Activated T-helper 2 cell treated with anti-CD3 and anti-CD28 coated beads, Interferon-gamma antibody, Interleukin-2, Interleukin-4, amounts not matched to agents 10 μg/mL and 5 μg/mL and 100 μg/mL, durations not matched to agents 14 hours and 24 hours and 36 hours (primary cell): ENCODE results near the gene GNB1L. TPM values are rescaled to one million over a fixed set of nuclear protein-coding genes. Genes with fewer than 3 reads are reported as not detected.

Source experiments
- DNase-seq: peaks from one replicate; pipeline ENCODE4 v3.0.0; 2021; ENCODE audit warnings: low spot score
- H3K27ac Mint-ChIP-seq: one replicate; pipeline ENCODE4 v1.8.0; 2021; ENCODE audit warnings: mixed read lengths
- H3K27me3 Mint-ChIP-seq: one replicate; pipeline ENCODE4 v1.8.0; 2021; ENCODE audit warnings: low read depth, mixed read lengths
- H3K36me3 Mint-ChIP-seq: one replicate; pipeline ENCODE4 v1.8.0; 2021; ENCODE audit warnings: low read depth, mixed read lengths
- H3K4me1 Mint-ChIP-seq: one replicate; pipeline ENCODE4 v1.8.0; 2021; ENCODE audit warnings: low read depth, mixed read lengths
- H3K4me3 Mint-ChIP-seq: one replicate; pipeline ENCODE4 v1.8.0; 2021; ENCODE audit warnings: low read depth, mild to moderate bottlenecking, moderate library complexity, mixed read lengths
- H3K9me3 Mint-ChIP-seq: one replicate; pipeline ENCODE4 v1.8.0; 2021; ENCODE audit warnings: mixed read lengths
- intact Hi-C: fragments of 100-400 bp; cut with micrococcal nuclease; formaldehyde crosslinking; loops from one replicate; pipeline ENCODE4 v1.15.1; 2023
- total RNA-seq: library from RNA; stranded (reverse); gene quantifications from 2 replicates; pipeline ENCODE4 v1.2.3, GENCODE V29; 2022

GNB1L gene
- total RNA-seq, 1 donor from 2014 or later, result 14.7 TPM

DNA sequence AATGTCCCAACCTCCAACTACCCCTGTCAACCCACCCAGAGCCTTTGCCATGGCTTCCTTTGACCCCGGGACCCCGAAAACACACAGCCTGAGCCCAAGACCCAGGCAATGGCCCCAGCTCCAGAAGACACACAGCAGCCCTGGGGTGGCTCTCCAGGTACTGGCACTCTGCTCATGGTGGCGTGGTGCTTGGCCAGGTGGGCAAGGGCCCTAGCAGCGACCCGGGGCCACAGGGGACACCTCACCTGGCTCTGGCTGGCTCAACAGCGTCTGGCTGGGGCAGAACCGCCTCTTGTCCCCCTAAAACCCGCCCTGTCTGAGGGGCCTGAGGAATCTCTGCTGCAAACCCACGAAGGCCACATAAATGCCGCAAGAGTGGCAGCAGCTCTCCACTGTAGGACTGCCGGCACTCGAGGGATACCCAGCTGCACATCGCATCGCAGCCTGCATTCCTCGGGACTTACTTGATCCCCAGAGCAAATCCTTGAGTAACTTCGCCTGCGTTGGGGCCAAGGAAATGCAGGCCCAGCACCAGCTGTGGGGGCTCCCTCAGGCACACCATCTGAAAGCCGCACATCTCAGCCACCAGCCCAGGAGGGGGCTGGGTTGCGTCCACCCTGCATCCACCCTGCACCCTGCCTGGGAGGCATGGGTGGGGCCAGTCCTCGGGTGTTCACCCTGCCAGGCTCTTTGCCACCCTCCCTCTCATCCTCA lies 23.1 kb upstream of the GNB1L start:
- no peak for DNase-seq
- no peak overlapping the region for H3K27ac Mint-ChIP-seq

DNA sequence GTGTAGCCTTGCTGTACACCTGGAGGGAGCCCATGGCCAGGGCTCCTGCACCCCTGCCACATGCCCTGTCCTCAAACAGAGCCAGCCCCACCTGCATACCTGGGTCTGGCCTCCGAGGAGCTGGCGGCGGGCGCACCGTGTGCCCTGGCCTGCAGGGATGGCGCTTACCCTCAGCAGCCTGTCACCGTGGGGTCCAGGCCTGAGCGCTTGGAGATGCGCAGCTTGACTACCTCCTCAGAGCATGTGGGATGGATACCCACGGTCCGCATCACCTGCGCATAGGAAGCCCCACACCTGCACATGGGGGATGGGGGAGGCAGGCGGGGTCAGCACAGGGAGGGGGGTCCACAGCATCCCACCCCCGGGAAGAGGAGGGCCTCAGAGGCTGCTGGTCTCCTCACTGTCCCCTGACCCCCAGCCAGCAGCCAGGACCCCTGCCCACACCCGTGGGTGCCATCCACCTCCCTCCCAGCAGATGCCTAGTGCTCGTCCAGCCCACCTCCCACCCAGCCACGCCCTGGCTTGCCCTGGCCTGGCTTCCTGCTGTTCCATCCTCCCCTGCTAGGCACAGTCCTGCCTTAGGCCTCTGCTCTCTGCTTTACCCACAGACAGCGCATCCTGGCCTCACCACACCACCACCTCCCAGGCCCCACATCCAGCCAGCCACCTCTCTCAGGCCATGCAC lies 22.4 kb upstream of the GNB1L start:
- no peaks in the 10 kb centered on the region for H3K9me3 Mint-ChIP-seq
- no peaks in the 10 kb centered on the region for H3K27me3 Mint-ChIP-seq
- peaks cover 3% of the 10 kb centered on the region for H3K4me1 Mint-ChIP-seq
- intact Hi-C loops, result no loop called here
- no peaks in the 10 kb centered on the region for H3K36me3 Mint-ChIP-seq
- no peak overlapping the region for H3K27ac Mint-ChIP-seq
- H3K4me3 Mint-ChIP-seq, result no peak overlapping the region
- no peak for DNase-seq

More for the DNA sequence above, 23.1 kb upstream of the GNB1L start:
- intact Hi-C loops, result no loop called here
- no peaks in the 10 kb centered on the region for H3K27me3 Mint-ChIP-seq
- no peak overlapping the region for H3K4me3 Mint-ChIP-seq
- no peaks in the 10 kb centered on the region for H3K9me3 Mint-ChIP-seq
- peaks cover 3% of the 10 kb centered on the region for H3K4me1 Mint-ChIP-seq
- no peaks in the 10 kb centered on the region for H3K36me3 Mint-ChIP-seq

GRCh38 chr22:19876314-19876940 lies 21.8 kb upstream of the GNB1L start:
- Mint-ChIP-seq H3K36me3 (no peaks in the 10 kb centered on the region), H3K4me3 (no peak overlapping the region), H3K27me3 (no peaks in the 10 kb centered on the region)

DNA sequence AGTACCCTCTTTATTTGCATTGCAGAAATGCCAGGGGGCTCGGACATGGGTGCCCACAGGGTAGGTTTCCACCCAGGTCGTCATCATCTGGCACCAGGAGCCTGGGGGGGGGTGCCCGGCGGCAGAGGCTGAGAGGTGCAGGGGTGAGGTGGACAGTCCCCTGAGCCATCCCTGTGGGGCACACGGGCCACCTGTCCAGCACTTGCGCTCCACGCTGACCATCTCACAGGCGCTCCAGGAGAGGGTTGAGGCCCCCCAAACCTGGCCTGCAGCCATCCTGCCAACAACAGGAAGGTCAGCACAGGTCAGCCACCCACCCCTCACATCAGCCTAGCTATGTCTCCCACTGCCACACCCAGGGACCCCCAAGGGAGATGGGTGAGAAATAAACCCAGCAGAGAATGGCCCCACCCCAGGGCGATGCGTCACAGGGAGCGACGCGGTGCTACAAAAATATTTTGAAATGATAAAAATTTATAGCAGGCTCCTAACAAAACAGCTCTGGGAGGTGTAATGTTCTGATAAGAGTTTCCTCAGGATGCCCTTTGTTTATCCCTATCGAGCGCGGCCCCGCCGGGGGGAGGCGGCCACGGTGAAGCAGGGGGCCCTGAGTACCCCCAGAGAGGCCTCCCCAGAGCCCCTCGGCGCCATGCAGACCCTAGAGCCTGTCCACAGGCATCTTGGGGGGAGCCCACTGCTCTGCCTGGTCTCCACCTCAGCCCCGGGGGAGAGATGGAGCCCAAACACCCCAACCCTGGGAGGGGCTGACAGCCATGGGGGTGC lies 21.0 kb upstream of the GNB1L start:
- Mint-ChIP-seq H3K4me1 (peaks cover 3% of the 10 kb centered on the region), H3K4me3 (no peak overlapping the region), H3K36me3 (no peaks in the 10 kb centered on the region), H3K9me3 (no peaks in the 10 kb centered on the region), H3K27ac (no peak overlapping the region), H3K27me3 (no peaks in the 10 kb centered on the region)
- DNase-seq, result no peak
- intact Hi-C loops, result no loop called here

More at GRCh38 chr22:19876314-19876940, 21.8 kb upstream of the GNB1L start:
- peaks cover 3% of the 10 kb centered on the region for H3K4me1 Mint-ChIP-seq
- no peak for DNase-seq
- no peaks in the 10 kb centered on the region for H3K9me3 Mint-ChIP-seq
- intact Hi-C loops, result no loop called here
- H3K27ac Mint-ChIP-seq, result no peak overlapping the region

DNA sequence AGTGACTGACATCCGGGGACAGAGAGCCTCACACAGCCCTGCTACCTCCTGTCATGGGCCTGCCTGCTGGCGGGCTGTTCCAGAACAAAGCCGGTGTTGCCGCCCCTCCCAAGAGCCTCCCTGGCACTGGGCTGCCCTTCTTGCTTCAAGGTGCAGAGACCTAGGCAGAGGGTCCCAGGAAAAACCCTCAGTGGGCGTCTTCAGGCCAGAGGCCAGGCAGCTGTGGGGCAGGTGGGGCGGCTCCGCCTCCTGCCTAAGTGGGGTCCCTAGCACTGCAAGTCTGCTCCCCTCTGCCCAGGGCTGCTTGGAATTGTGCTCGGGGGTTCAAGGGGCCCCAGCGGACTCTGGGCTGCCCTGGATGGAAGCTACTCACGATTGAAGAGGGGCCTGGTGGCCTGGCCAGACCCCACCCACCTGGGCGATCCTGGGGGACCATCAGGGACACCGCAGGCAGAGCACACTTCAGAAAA lies 20.4 kb upstream of the GNB1L start:
- Mint-ChIP-seq H3K27me3 (no peaks in the 10 kb centered on the region), H3K4me1 (peaks cover 3% of the 10 kb centered on the region), H3K36me3 (no peaks in the 10 kb centered on the region), H3K9me3 (no peaks in the 10 kb centered on the region), H3K27ac (no peak overlapping the region), H3K4me3 (no peak overlapping the region)
- intact Hi-C loops, result no loop called here
- DNase-seq, result no peak

DNA sequence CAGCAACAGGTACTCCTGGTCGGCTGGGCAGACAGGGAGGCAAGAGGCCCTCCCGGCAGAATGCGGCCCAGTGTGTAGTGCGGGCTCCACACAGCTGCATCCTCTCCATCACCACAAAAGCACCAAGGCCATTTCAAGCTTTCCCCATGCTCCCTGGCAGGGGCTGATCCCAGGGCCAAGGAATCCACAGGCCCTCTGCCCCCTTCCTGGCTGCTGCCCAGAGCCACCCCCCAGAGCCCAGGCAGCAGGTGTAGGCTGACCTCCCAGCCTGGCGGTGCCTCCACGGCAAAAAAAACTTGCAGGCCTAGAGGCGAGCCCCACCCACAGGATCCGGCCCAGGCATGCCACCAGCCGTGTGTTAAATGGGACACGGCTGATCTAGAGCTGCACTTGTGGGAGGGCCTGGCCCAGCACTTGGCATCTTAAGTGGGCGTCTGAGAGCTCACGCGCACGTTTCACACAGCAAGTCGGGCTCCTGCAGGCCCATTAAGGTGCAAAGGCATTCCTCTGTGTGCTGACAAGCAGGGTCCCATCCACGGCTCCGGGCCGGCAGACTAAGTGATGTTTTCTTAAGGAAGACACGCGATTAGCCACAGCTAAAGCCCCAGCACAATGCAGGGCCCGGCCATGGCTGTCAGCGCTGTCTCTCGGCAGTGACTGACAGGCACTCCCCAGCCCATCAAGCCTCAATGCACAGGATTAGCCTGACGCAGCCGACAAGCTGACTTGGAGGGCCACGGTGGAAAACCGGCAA lies 19.8 kb upstream of the GNB1L start:
- intact Hi-C loops, result no loop called here
- H3K27ac Mint-ChIP-seq, result no peak overlapping the region
- peaks cover 3% of the 10 kb centered on the region for H3K4me1 Mint-ChIP-seq
- no peak overlapping the region for H3K4me3 Mint-ChIP-seq
- no peaks in the 10 kb centered on the region for H3K27me3 Mint-ChIP-seq
- no peaks in the 10 kb centered on the region for H3K9me3 Mint-ChIP-seq
- no peak for DNase-seq
- no peaks in the 10 kb centered on the region for H3K36me3 Mint-ChIP-seq

- no peaks in the 10 kb centered on the region for H3K27me3 Mint-ChIP-seq
- intact Hi-C loops, result no loop called here
- no peak for DNase-seq
- H3K4me1 Mint-ChIP-seq, result peaks cover 3% of the 10 kb centered on the region
- no peaks in the 10 kb centered on the region for H3K36me3 Mint-ChIP-seq
- H3K4me3 Mint-ChIP-seq, result no peak overlapping the region
- no peaks in the 10 kb centered on the region for H3K9me3 Mint-ChIP-seq
- no peak overlapping the region for H3K27ac Mint-ChIP-seq
Observed at GRCh38 chr22:19873960-19874306, 19.3 kb upstream of the GNB1L start.

GRCh38 chr22:19873138-19873959 lies 18.7 kb upstream of the GNB1L start:
- Mint-ChIP-seq H3K9me3 (no peaks in the 10 kb centered on the region), H3K4me3 (no peak overlapping the region), H3K36me3 (no peaks in the 10 kb centered on the region), H3K4me1 (peaks cover 3% of the 10 kb centered on the region), H3K27ac (no peak overlapping the region), H3K27me3 (no peaks in the 10 kb centered on the region)
- DNase-seq, result no peak
- intact Hi-C loops, result no loop called here

DNA sequence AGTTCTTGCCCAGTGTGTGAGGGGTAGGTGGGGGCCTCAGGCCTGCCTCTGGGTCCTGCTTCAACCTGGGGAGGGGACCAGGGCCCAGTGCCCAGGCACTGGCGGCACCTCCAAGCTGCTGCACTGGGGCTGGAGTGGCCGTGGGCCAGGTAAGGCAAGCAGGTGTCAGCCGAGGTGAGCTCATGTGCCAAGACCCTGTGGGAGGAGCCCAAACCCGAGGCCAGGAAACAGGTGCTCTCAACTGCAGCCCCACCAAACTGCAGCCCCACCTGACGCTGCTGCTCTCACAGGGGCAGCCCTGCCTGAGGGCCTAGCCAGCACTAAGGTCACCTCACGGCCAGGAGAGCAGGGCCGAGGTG lies 18.1 kb upstream of the GNB1L start:
- no peaks in the 10 kb centered on the region for H3K36me3 Mint-ChIP-seq
- H3K9me3 Mint-ChIP-seq, result no peaks in the 10 kb centered on the region
- H3K27ac Mint-ChIP-seq, result no peak overlapping the region
- DNase-seq, result no peak
- intact Hi-C loops, result no loop called here
- H3K4me3 Mint-ChIP-seq, result no peak overlapping the region
- H3K27me3 Mint-ChIP-seq, result no peaks in the 10 kb centered on the region
- H3K4me1 Mint-ChIP-seq, result peaks cover 3% of the 10 kb centered on the region

DNA sequence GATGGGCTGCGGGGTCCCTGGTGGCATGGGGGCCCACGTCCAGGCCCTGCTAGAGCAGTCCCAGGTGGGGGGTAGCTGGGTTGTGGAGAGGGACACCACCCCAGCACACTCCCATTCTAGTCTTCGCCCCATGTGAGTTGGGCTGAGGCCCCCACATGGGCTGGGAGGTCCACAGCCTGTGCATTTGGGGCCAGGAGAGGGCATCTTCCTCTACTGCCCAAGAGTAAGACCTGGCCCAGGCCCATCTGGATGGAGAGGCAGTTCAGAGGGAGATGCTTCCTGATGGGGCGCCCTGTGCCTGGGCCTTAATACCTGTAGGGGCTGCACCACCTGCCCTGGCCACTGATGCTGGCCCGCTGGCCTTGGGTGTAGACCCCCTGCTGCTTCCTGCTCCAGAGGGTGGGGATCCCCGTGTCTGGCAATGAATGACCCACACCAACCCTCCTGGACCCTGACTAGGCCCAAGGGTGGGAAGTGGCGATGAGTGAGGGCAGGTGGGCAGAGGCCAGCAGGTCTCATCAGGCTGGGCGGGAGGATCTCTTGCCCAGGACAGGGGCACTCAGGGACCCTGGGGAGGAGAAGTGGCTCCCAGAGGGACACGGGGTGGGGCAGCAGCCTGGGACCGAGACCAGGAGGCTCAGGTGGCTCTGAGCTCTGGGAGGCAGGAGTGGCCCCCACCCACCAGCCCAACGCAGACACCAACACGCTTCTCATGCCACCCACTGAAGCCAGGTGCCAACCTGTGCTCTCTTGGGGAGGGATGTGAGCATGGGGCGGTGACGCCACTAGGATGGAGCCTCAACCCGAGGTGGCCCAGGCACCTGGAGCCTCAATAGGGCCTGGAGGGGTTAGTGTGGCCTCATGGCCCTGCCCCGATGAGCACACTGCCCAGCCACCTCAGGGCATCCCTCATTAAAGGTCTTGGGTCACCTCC lies 17.4 kb upstream of the GNB1L start:
- no peak overlapping the region for H3K27ac Mint-ChIP-seq
- no peak for DNase-seq
- H3K4me3 Mint-ChIP-seq, result no peak overlapping the region
- no peaks in the 10 kb centered on the region for H3K27me3 Mint-ChIP-seq
- no peaks in the 10 kb centered on the region for H3K9me3 Mint-ChIP-seq
- H3K36me3 Mint-ChIP-seq, result no peaks in the 10 kb centered on the region
- intact Hi-C loops, result no loop called here
- H3K4me1 Mint-ChIP-seq, result peaks cover 3% of the 10 kb centered on the region
